ENCODE results near the gene HSD3B7. TPM values are rescaled to one million over a fixed set of nuclear protein-coding genes. Genes with fewer than 3 reads are reported as not detected.

Gene HSD3B7
- polyA plus RNA-seq, 1 donor (not counting 4 experiments of a cell fraction or from before 2014, with no cell fraction given) = 2.0 TPM

DNA sequence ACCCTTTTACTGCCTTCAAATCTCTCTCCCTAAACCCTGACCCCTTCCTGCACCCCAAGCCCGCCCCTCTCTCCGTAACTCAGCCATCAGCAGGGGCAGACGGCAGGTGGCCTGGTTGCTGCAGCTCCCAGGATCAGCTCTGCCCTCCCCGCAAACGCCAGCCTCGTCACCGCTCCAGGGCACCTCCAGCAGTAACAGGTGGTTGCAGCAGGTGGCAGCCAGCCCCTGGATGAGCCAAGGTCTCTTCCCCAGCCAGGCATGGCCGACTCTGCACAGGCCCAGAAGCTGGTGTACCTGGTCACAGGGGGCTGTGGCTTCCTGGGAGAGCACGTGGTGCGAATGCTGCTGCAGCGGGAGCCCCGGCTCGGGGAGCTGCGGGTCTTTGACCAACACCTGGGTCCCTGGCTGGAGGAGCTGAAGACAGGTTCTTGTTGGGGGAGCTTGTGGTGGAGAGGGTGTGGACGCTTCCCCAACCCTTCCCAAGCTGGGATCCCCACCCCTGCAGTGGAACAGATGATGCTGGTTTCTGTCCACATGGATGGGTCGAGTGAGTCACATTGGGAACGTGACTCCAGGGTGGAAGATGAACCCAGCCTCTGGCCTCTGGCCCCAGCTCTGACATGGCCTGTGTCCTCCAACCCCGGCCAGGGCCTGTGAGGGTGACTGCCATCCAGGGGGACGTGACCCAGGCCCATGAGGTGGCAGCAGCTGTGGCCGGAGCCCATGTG is 558 bp downstream of the HSD3B7 start:
- H3K27ac ChIP-seq (ENCODE audit: control insufficient read depth, insufficient read depth, low read length) = no peak overlapping the region
- H3K9me3 ChIP-seq (ENCODE audit: control insufficient read depth, low read depth, low read length) = no peaks in the 10 kb centered on the region
- peaks cover 9 to 14% of the 10 kb centered on the region in 2 experiments for H3K36me3 ChIP-seq (ENCODE audit: control insufficient read depth in 2 of 2, extremely low read depth in 1 of 2, insufficient read depth in 2 of 2, low read length in 2 of 2)
- H3K9ac ChIP-seq (ENCODE audit: control insufficient read depth, extremely low read depth, insufficient read depth, low read length) = no peak overlapping the region
- peaks cover 15% of the 10 kb centered on the region for H3K4me1 ChIP-seq (ENCODE audit: control insufficient read depth, extremely low read depth, insufficient read depth, low read length)
- peak overlapping the region in 2 of 3 experiments; percentile 5 to 37 for H3K4me3 ChIP-seq (ENCODE audit: control insufficient read depth in 2 of 3, extremely low read depth in 1 of 3, insufficient read depth in 2 of 3, low read depth in 1 of 3, low read length in 3 of 3)
- DNase-seq (ENCODE audit: low read depth, low spot score) = no peak
- H3K9me1 ChIP-seq (ENCODE audit: control insufficient read depth, extremely low read depth, insufficient read depth, low read length) = no peaks in the 10 kb centered on the region
- peak overlapping the region; percentile 66 for H3K4me2 ChIP-seq (ENCODE audit: control insufficient read depth, extremely low read depth, insufficient read depth, low read depth, low read length)
- no peaks in the 10 kb centered on the region for H3K79me2 ChIP-seq (ENCODE audit: control insufficient read depth, insufficient read depth, low read length)
- no peaks in the 10 kb centered on the region for H4K20me1 ChIP-seq (ENCODE audit: control insufficient read depth, extremely low read depth, insufficient read depth, low read length)
- no peaks in the 10 kb centered on the region for H3K27me3 ChIP-seq (ENCODE audit: control insufficient read depth, extremely low read depth, insufficient read depth, low read length)
- peak overlapping the region; percentile 23 for H2AFZ ChIP-seq (ENCODE audit: control insufficient read depth, low read length)
- TF ChIP-seq EZH2 (IDR thresholded peaks at IDR 0.05; ENCODE audit: low read length) = no peak
- TF ChIP-seq, protein P1, sequence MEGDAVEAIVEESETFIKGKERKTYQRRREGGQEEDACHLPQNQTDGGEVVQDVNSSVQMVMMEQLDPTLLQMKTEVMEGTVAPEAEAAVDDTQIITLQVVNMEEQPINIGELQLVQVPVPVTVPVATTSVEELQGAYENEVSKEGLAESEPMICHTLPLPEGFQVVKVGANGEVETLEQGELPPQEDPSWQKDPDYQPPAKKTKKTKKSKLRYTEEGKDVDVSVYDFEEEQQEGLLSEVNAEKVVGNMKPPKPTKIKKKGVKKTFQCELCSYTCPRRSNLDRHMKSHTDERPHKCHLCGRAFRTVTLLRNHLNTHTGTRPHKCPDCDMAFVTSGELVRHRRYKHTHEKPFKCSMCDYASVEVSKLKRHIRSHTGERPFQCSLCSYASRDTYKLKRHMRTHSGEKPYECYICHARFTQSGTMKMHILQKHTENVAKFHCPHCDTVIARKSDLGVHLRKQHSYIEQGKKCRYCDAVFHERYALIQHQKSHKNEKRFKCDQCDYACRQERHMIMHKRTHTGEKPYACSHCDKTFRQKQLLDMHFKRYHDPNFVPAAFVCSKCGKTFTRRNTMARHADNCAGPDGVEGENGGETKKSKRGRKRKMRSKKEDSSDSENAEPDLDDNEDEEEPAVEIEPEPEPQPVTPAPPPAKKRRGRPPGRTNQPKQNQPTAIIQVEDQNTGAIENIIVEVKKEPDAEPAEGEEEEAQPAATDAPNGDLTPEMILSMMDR (optimal IDR thresholded peaks at IDR 0.05 in 1 of 3, IDR thresholded peaks at IDR 0.05 in 1 of 3, conservative IDR thresholded peaks at IDR 0.05 in 1 of 3; ENCODE audit: extremely low read depth in 1 of 3, insufficient read depth in 2 of 3, low read length in 3 of 3) = peak in 2 of 3 experiments; percentile 29 to 76
- dilution Hi-C loops (cut with MboI; ENCODE audit: extremely low pct_ligation_motif_present, low sequenced_read_pairs) = no loop called here
- FAIRE-seq = no peak

DNA sequence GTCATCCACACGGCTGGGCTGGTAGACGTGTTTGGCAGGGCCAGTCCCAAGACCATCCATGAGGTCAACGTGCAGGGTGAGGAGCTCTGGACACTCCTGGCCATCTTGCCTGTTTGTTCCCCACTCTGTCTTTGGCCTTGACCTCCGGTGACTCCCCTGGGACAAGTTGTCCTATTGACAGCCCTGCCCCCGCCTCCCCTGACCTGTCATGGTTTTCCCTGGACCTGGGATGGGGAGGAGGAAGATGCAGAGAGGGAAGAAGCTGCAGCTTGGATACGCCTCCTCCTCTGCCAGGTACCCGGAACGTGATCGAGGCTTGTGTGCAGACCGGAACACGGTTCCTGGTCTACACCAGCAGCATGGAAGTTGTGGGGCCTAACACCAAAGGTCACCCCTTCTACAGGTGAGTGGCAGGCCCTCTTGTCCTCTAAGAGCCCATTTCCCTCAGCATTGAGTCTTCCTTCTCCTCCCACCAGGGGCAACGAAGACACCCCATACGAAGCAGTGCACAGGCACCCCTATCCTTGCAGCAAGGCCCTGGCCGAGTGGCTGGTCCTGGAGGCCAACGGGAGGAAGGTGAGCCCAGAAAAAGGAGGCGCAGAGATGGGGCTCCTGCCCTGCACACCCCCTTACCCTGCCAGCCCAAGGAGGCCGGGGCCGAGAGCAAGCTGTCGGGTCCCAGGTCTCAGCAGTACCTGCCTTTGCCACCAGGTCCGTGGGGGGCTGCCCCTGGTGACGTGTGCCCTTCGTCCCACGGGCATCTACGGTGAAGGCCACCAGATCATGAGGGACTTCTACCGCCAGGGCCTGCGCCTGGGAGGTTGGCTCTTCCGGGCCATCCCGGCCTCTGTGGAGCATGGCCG is 1.4 kb downstream of the HSD3B7 start:
- Histone ChIP-seq H4K20me1 (ENCODE audit: control insufficient read depth, extremely low read depth, insufficient read depth, low read length) (no peaks in the 10 kb centered on the region), H3K36me3 (ENCODE audit: control insufficient read depth in 2 of 2, extremely low read depth in 1 of 2, insufficient read depth in 2 of 2, low read length in 2 of 2) (peaks cover 5 to 10% of the 10 kb centered on the region in 2 experiments), H3K4me3 (ENCODE audit: control insufficient read depth in 2 of 3, extremely low read depth in 1 of 3, insufficient read depth in 2 of 3, low read depth in 1 of 3, low read length in 3 of 3) (no peak overlapping the region), H3K27me3 (ENCODE audit: control insufficient read depth, extremely low read depth, insufficient read depth, low read length) (no peaks in the 10 kb centered on the region), H3K4me1 (ENCODE audit: control insufficient read depth, extremely low read depth, insufficient read depth, low read length) (peaks cover 15% of the 10 kb centered on the region), H3K9ac (ENCODE audit: control insufficient read depth, extremely low read depth, insufficient read depth, low read length) (no peak overlapping the region), H3K27ac (ENCODE audit: control insufficient read depth, insufficient read depth, low read length) (no peak overlapping the region), H3K79me2 (ENCODE audit: control insufficient read depth, insufficient read depth, low read length) (no peaks in the 10 kb centered on the region), H3K9me1 (ENCODE audit: control insufficient read depth, extremely low read depth, insufficient read depth, low read length) (no peaks in the 10 kb centered on the region), H3K9me3 (ENCODE audit: control insufficient read depth, low read depth, low read length) (no peaks in the 10 kb centered on the region), H3K4me2 (ENCODE audit: control insufficient read depth, extremely low read depth, insufficient read depth, low read depth, low read length) (no peak overlapping the region), H2AFZ (ENCODE audit: control insufficient read depth, low read length) (no peak overlapping the region)
- dilution Hi-C loops (cut with MboI; ENCODE audit: extremely low pct_ligation_motif_present, low sequenced_read_pairs) = no loop called here
- FAIRE-seq = no peak
- TF ChIP-seq EZH2 (IDR thresholded peaks at IDR 0.05; ENCODE audit: low read length) = no peak
- TF ChIP-seq, protein P1 (optimal IDR thresholded peaks at IDR 0.05 in 1 of 3, IDR thresholded peaks at IDR 0.05 in 1 of 3, conservative IDR thresholded peaks at IDR 0.05 in 1 of 3; ENCODE audit: extremely low read depth in 1 of 3, insufficient read depth in 2 of 3, low read length in 3 of 3) = no peak
- no peak for DNase-seq (ENCODE audit: low read depth, low spot score)
